Right lung (tissue), 5 donors: ENCODE measurements around the gene TLX2. TPM values are rescaled to one million over a fixed set of nuclear protein-coding genes. Genes with fewer than 3 reads are reported as not detected.
"Not testable (repeated sequence)": the region's sequence is repeated elsewhere in the genome, so short reads cannot be mapped to it uniquely, and the experiment has no call there.

Experiments
- DNase-seq, 2 donors: peaks; one replicate each; pipeline ENCODE4 v3.0.0-alpha.2; 2013
- polyA plus RNA-seq, 5 donors: library from polyadenylated mRNA; unstranded; fragments of 120-200 nt; gene quantifications; one replicate each; pipeline versions ENCODE4 v1.2.1 to v1.2.3, GENCODE V29; 2013; ENCODE audit warnings: inconsistent platforms in 1 of 5, low replicate concordance in 1 of 5; ENCODE audit not compliant: insufficient read length in 5 of 5, insufficient read depth in 1 of 5

Gene TLX2
- polyA plus RNA-seq, 5 donors = 0.06 to 0.14 (median 0.07) TPM; not detected in 2

DNA sequence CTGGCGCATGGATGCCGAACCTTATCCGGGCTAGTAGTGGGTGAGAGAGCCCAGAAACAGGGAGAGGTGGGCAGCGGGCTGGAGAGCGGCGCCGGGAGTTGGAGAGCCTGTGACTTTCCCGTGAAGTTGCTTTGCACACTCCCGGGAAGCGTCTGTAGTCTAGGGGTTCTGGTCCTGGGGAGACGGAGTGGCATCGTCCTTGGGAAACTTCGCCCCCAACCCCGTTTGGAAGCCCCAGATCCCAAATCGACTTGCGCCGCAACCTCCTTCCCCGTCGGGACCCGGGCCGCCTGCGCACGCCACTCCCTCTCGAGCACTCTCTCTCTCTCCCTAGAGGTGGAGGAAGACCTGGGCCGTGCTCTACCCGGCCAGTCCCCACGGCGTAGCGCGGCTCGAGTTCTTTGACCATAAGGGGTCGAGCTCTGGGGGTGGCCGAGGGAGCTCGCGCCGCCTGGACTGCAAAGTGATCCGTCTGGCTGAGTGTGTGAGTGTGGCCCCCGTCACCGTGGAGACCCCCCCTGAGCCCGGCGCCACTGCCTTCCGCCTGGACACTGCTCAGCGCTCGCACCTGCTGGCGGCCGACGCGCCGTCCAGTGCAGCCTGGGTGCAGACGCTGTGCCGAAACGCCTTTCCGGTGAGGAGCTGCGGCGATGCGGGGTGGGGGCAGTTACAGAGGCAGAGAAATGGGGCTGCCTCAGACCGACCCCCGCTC, 40.7 kb downstream of the TLX2 start:
- DNase-seq = no peak

DNA sequence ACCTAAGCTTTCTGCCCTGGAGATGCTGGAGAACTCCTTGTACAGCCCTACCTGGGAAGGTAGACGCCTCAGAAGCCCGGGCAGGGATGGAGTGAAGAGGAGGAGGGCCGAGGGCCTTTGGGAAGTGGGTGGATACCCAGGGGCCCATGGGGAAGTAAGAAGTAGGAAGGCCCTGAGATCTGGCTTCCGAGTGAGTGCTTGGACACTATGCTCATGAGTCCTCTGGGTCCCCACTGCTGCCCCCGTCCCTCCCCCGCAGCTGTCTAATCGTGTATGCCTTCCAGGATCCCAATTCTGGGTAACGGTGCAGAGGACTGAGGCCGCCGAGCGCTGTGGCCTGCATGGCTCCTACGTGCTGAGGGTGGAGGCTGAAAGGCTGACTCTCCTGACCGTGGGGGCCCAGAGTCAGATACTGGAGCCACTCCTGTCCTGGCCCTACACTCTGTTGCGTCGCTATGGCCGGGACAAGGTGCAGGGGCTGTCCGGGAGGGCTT, 41.4 kb downstream of the TLX2 start:
- no peak for DNase-seq

DNA sequence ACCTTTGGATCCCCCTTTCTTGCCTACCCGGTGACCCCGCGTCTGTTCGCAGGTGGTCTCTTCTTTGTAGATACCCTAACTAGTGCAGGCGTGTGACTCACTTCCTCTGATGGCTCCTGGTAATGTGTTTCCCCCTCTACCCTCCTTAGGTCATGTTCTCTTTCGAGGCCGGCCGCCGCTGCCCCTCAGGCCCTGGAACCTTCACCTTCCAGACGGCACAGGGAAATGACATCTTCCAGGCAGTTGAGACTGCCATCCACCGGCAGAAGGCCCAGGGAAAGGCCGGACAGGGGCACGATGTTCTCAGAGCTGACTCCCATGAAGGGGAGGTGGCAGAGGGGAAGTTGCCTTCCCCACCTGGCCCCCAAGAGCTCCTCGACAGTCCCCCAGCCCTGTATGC, 41.9 kb downstream of the TLX2 start:
- DNase-seq = no peak

DNA sequence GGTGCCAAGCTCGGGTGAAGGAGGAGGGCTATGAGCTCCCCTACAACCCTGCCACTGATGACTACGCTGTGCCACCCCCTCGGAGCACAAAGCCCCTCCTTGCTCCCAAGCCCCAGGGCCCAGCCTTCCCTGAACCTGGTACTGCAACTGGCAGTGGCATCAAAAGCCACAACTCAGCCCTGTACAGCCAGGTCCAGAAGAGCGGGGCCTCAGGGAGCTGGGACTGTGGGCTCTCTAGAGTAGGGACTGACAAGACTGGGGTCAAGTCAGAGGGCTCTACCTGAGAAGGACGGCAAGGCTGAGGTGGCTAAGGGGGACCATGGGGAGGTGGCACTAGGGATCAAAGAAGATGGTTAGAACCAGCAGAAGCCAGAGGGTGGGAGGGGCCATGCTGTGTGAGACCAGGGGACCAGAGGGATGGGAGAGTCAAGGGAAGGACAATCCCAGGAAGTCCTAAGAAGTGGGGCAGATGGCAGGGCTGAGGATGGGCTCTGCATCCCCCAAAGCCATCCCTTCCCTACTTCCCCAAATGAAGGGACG, 42.7 kb downstream of the TLX2 start:
- no peak for DNase-seq

DNA sequence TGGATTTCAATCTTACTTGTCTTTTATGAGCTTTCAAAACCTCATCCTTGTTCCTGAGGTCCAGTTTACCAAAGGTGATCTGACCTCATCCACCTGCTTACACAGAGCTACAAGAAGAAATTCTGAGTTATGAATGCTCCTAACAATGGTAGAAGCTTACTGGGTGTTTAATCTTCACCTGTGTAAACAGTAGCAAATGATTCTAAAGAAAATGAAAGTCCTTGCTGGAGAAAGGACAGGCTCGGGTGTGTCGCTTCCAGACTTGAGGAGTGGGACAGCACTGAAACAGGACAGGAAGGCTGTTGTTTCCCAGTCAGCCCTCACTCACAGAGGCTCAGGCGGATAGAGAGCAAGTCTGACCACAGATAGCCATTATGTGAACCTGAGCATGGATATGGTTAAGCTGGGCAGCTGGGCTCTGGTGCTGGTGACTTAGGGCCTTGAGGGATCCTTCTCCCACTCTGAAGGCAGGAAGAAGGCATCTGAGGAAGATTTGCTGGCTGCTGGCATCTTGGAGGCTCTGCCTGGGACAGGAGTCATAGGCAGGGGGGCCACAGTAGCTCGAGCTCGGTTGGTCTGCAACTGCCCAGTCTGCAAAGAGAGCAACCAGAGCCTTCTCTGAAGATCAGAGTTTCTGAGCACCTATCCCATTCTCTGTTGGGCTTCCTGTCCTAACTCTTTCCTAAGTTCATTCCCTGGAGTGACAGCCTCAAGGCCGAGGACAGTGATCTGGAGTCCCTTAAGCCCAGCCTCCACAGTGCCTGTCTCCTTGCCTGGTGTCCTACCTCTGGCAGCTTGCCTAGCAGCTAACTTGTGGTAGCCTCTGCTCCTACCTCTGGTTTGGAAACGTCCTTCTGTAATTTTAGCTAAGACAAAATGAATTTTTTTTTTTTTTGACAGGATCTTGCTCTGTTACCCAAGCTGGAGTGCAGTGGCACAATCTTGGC, 44.3 kb downstream of the TLX2 start:
- no peak for DNase-seq

DNA sequence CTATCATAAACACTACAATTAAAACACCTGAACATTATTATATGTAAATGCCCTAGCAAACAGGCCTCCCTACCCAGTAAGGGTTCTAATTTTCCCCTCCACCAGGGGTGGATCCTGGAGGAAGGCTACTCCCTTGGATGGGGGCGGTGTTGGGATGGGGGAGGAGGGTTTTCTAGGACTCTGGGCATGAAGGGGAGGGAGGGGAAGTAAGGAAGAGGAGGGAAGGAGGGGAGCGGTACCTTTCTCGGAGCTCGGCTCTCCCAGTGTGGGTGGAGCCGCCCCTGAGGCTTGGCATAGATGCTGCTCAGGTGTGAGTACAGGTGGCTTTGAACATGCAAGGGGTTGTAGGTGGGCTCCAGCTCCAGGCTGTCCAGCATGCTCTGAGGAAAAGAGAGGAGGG, 45.7 kb downstream of the TLX2 start:
- DNase-seq = no peak

DNA sequence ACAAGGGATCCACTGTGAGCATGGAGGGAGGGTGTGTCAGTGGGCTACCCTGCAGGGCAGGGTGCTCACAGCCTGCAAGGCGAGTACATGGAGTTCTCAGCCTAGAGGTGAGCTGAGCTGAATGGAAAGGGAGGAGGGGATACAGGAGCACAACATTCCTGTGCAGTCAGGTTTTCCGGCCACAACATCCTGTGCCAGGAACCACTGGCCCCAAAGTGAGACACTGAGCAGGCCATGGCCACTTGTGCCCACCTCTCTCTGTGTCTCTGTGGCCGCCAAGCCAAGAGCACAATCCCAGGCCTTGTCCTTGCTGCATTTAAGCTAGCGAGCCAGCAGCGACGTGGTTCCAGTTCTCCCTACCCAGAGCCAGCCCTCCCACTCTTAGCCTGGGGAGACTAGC, 46.3 kb downstream of the TLX2 start:
- no peak for DNase-seq

DNA sequence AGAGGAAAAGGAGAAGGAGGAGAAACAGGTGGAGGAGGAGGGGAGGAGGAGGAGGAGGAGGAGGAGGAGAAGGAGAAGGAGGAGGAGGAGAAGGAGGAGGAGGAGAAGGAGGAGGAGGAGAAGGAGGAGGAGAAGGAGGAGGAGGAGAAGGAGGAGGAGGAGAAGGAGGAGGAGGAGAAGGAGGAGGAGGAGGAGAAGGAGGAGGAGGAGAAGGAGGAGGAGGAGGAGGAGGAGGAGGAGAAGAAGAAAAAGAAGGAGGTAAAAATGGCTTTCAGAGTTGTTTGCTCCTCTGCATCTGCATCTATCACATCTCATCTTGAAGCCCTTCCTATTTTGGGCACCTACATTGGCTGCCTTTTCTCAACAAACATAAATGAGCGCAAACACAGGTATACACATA, 46.8 kb downstream of the TLX2 start:
- not testable (repeated sequence) for DNase-seq

DNA sequence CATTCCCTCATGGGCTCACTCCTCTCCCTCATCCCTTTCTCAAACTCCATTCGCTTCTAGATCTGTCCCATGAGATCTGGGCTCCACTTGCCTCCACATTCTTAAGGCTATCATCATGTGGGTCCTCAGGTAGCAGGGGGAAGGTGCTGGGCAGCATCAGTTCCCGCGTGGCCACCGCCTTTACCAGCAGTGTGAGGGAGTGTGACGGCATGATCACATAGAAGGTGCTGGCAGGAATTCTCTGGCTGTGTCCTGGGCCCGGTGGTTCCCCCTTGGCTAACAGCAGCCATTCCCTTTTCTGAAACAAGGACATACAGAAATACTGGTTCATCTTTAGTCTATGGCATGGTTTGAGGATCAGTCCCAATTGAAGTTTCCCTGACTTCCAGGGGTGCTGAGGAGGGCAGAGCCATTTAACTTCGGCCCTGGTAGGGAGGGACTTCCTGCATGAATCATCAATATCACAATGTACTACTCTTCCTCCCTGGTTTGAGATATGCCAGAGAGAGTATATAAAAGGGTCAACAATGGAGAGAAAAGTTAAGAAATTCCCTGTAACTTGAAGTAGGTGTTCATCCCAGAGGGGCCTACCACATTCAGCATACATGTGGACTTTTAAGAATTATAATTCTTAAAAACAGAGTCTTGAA, 48.0 kb downstream of the TLX2 start:
- DNase-seq = no peak

DNA sequence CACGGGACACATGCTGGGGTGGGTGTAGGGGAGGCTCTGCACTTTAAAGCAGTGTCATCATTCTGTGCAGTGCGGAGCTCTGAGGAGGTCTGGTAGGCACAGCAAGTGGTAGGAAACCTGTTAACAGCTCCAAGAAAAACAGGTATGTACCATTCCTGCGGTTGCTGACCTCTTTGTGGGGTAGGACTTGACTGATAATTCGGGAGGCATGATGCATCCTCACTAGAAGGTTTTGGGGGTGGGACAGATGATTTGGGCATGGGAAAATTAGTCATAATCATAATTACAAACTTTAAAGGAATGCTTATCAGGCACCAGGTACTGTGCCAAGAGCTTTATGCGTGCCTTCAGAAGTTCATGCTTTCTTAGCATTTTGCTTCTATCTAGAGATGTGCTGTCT, 50.0 kb downstream of the TLX2 start:
- DNase-seq = no peak

DNA sequence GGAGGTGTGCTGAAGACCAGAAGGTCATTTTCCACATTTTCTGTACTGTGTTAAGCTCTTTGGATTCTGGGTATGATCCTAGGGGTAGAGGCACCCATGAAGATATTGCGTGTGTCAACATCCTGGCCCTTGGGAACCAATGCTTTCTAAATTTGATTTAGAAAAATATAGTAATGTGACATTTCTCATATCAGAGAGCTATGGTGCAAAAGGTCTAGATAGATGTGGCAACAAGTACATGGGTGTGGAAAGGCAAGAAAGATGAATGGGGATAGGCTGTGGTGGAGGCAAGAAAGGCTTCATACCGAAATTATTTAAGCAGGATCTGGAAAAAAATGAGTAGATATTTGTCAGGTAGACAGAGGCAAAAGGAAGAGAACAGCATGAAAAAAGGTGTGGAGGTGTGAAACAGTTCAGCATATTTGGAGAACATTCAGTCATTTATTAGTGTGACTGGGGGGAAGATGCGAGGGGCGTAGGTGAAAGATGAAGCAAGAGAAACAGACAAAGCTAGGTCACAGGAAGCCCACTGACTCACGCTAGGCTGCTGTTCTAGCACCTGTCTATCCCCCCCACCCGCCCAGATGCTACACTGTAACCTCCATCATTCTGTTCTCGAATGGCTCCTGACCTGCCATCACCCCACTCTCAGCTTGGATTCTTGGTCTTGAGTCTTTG, 52.0 kb downstream of the TLX2 start:
- DNase-seq = no peak

DNA sequence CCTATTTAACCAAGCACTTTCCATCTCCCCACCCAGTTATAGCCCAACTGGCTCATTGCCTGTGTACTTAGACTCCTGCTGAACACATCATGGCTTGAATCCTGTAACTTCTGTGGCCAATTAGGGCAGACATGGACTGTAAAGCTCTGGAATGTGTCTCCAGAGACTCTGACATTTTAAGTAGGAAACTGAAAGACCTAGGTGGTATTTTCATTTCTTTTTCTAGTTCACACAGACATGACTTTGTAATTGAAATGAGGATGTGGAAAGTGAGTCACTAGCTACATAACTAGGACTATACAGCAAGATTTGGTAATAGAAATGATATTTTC, 52.5 kb downstream of the TLX2 start:
- no peak for DNase-seq

Other genes starting within 250 kb of the TLX2 start
- gene SLC4A5, start 171.0 kb upstream of the TLX2 start, polyA plus RNA-seq = 1 to 10 TPM; 5.2 to 9.9 (median 8.5) TPM
- 100 to 1,000 TPM; 125 to 167 (median 142) TPM for gene DCTN1, start 134.1 kb upstream of the TLX2 start, polyA plus RNA-seq
- 1 to 10 TPM; 3.0 to 7.8 (median 6.0) TPM for gene C2orf81, start 92.8 kb upstream of the TLX2 start, polyA plus RNA-seq
- 10 to 100 TPM; 28.5 to 40.4 (median 36.6) TPM for gene WDR54, start 92.7 kb upstream of the TLX2 start, polyA plus RNA-seq
- 10 to 100 TPM; 43.1 to 61.5 (median 54.6) TPM for gene RTKN, start 72.5 kb upstream of the TLX2 start, polyA plus RNA-seq
- gene INO80B, start 59.4 kb upstream of the TLX2 start, polyA plus RNA-seq = 10 to 100 TPM; 21.4 to 37.0 (median 30.1) TPM
- gene WBP1, start 56.0 kb upstream of the TLX2 start, polyA plus RNA-seq = 100 to 1,000 TPM in 4 of 5 donors, 10 to 100 TPM in 1; 95.7 to 134 (median 113) TPM
- gene MOGS, start 49.1 kb upstream of the TLX2 start, polyA plus RNA-seq = 10 to 100 TPM; 34.4 to 51.8 (median 45.7) TPM
- gene MRPL53, start 41.8 kb upstream of the TLX2 start, polyA plus RNA-seq = 10 to 100 TPM; 37.7 to 68.9 (median 40.5) TPM
- gene CCDC142, start 31.5 kb upstream of the TLX2 start, polyA plus RNA-seq = 10 to 100 TPM; 13.0 to 18.1 (median 16.4) TPM
- gene TTC31, start 31.4 kb upstream of the TLX2 start, polyA plus RNA-seq = 10 to 100 TPM; 32.8 to 38.1 (median 35.6) TPM
- gene LBX2, start 14.8 kb upstream of the TLX2 start, polyA plus RNA-seq = under 1 TPM; 0.22 to 0.94 (median 0.49) TPM
- gene PCGF1, start 6.8 kb upstream of the TLX2 start, polyA plus RNA-seq = 10 to 100 TPM; 20.6 to 28.2 (median 26.1) TPM
- gene DQX1, start 11.8 kb downstream of the TLX2 start, polyA plus RNA-seq = 1 to 10 TPM in 1 of 5 donors, under 1 TPM in 4; 0.17 to 1.1 (median 0.26) TPM
- gene AUP1, start 15.3 kb downstream of the TLX2 start, polyA plus RNA-seq = 100 to 1,000 TPM in 2 of 5 donors, 10 to 100 TPM in 3; 82.8 to 108 (median 98.9) TPM
- gene HTRA2, start 15.5 kb downstream of the TLX2 start, polyA plus RNA-seq = 10 to 100 TPM; 30.2 to 37.6 (median 36.6) TPM
- 1 to 10 TPM; 7.9 to 9.9 (median 9.6) TPM for gene LOXL3, start 39.5 kb downstream of the TLX2 start, polyA plus RNA-seq
- gene DOK1, start 40.3 kb downstream of the TLX2 start, polyA plus RNA-seq = 10 to 100 TPM in 2 of 5 donors, 1 to 10 TPM in 3; 7.7 to 11.8 (median 9.7) TPM
- gene M1AP, start 133.9 kb downstream of the TLX2 start, polyA plus RNA-seq = under 1 TPM; 0.22 to 0.48 (median 0.32) TPM
- gene SEMA4F, start 139.8 kb downstream of the TLX2 start, polyA plus RNA-seq = 1 to 10 TPM; 5.7 to 7.2 (median 6.7) TPM